SK-N-SH (cell line): ENCODE data around the gene ADM. TPM values are rescaled to one million over a fixed set of nuclear protein-coding genes. Genes with fewer than 3 reads are reported as not detected.
A peak's percentile ranks its signal among the peaks of the same experiment; 100 is the strongest.

ENCODE experiments used
- CTCF ChIA-PET: fragments of 300-600, 350-600 bp; formaldehyde crosslinking; extraction: SDS; loops from one replicate; lab custom pipeline; 2021; lab: Yijun Ruan, JAX
- POLR2A ChIA-PET: fragments of 350-600 bp; sonication (Branson Sonifier 250); formaldehyde crosslinking; extraction: SDS; loops from one replicate; lab custom pipeline; 2020; ENCODE audit warnings: antibody characterized with exemption, inconsistent platforms; lab: Yijun Ruan, JAX
- DNase-seq: peaks from one replicate; pipeline ENCODE4 v3.0.0; 2012
- H2AFZ ChIP-seq: fragments of 200-600 bp; sonication (generic); 2 replicates; pipeline ENCODE4 v1.8.1; 2016; ENCODE audit warnings: antibody characterized with exemption, mild to moderate bottlenecking, low read depth
- H3F3A ChIP-seq: fragments of 200-600 bp; sonication (generic); replicated peaks from 2 replicates; pipeline ENCODE3; 2016; ENCODE audit warnings: antibody characterized with exemption, mild to moderate bottlenecking; ENCODE audit not compliant: insufficient read depth
- H3K27ac ChIP-seq, 2 experiments: fragments of 200-500 bp in 1 of 2; fragments of 200-600 bp in 1 of 2; sonication (Bioruptor generic) in 1 of 2; sonication (generic), shearing (Covaris generic) in 1 of 2; 2 replicates each; pipeline versions ENCODE4 v1.5.1 to v1.6.1; 2014 to 2016; ENCODE audit warnings: low read depth in 2 of 2, inconsistent platforms in 1 of 2, low read length in 1 of 2, mild to moderate bottlenecking in 1 of 2, mixed read lengths in 1 of 2
- H3K27me3 ChIP-seq: fragments of 200-600 bp; sonication (generic), shearing (Covaris generic); 2 replicates; pipeline ENCODE4 v1.6.1; 2016; ENCODE audit warnings: mixed run types; ENCODE audit not compliant: insufficient read depth
- H3K36me3 ChIP-seq, 2 experiments: fragments of 200-500 bp in 1 of 2; fragments of 200-600 bp in 1 of 2; sonication (Bioruptor generic) in 1 of 2; sonication (generic) in 1 of 2; replicated peaks in 1 of 2; 2 replicates each; pipeline versions ENCODE3 to v1.5.1; 2014 to 2016; ENCODE audit warnings: low read length in 1 of 2, mild to moderate bottlenecking in 1 of 2; ENCODE audit not compliant: insufficient read depth in 2 of 2, control insufficient read depth in 1 of 2
- H3K4me1 ChIP-seq, 2 experiments: fragments of 200-500 bp in 1 of 2; fragments of 200-600 bp in 1 of 2; sonication (Bioruptor generic) in 1 of 2; sonication (generic), shearing (Covaris generic) in 1 of 2; 2 replicates each; pipeline versions ENCODE4 v1.5.1 to v1.6.1; 2014 to 2016; ENCODE audit warnings: low read depth in 1 of 2, low read length in 1 of 2, mixed run types in 1 of 2; ENCODE audit not compliant: insufficient read depth in 2 of 2, control insufficient read depth in 1 of 2
- H3K4me2 ChIP-seq: fragments of 200-600 bp; sonication (generic), shearing (Covaris generic); 2 replicates; pipeline ENCODE4 v1.6.1; 2017; ENCODE audit warnings: mixed run types
- H3K4me3 ChIP-seq, 2 experiments: fragments of 200-500 bp in 1 of 2; fragments of 200-600 bp in 1 of 2; sonication (Bioruptor generic) in 1 of 2; sonication (generic), shearing (Covaris generic) in 1 of 2; 2 replicates each; pipeline versions ENCODE4 v1.5.1 to v1.8.1; 2014 to 2016; ENCODE audit warnings: low read depth in 2 of 2, inconsistent platforms in 1 of 2, low read length in 1 of 2, mild to moderate bottlenecking in 1 of 2, mixed read lengths in 1 of 2, moderate library complexity in 1 of 2
- H3K79me2 ChIP-seq: fragments of 200-600 bp; sonication (generic); 2 replicates; pipeline ENCODE4 v1.8.1; 2017; ENCODE audit warnings: mild to moderate bottlenecking; ENCODE audit not compliant: insufficient read depth
- H3K9ac ChIP-seq: fragments of 200-600 bp; sonication (generic); 2 replicates; pipeline ENCODE4 v1.6.1; 2017; ENCODE audit warnings: mixed run types
- H3K9me2 ChIP-seq: fragments of 200-600 bp; sonication (generic); 2 replicates; pipeline ENCODE4 v1.6.1; 2017; ENCODE audit warnings: mixed run types
- H3K9me3 ChIP-seq: fragments of 200-600 bp; sonication (generic); 2 replicates; pipeline ENCODE4 v1.6.1; 2017; ENCODE audit warnings: mixed run types, mild to moderate bottlenecking, moderate library complexity
- H4K20me1 ChIP-seq: fragments of 200-600 bp; sonication (generic); 2 replicates; pipeline ENCODE4 v1.6.1; 2017; ENCODE audit warnings: mild to moderate bottlenecking, mixed run types; ENCODE audit not compliant: insufficient read depth
- EP300 ChIP-seq, 2 experiments: IDR thresholded peaks; 2 replicates each; pipeline versions ENCODE4 v1.4.0 to v1.6.1; 2012; ENCODE audit warnings: borderline replicate concordance in 1 of 2, low read depth in 1 of 2, low read length in 1 of 2
- EZH2phosphoT487 ChIP-seq: fragments of 200-600 bp; sonication (generic); IDR thresholded peaks from 2 replicates; pipeline ENCODE4 v1.6.1; 2017; ENCODE audit warnings: low read depth, mixed run types, mild to moderate bottlenecking, antibody characterized with exemption, moderate library complexity, borderline replicate concordance
- FOXJ3 ChIP-seq: sonication (generic); formaldehyde crosslinking; IDR thresholded peaks from 2 replicates; pipeline ENCODE4 v1.5.1; 2020; ENCODE audit warnings: mild to moderate bottlenecking, missing genetic modification reagents
- GABPA ChIP-seq: IDR thresholded peaks from 2 replicates; pipeline ENCODE4 v1.4.0; 2012; ENCODE audit warnings: low read depth, mild to moderate bottlenecking
- GATA2 ChIP-seq: sonication (generic); formaldehyde crosslinking; IDR thresholded peaks from 2 replicates; pipeline ENCODE4 v1.5.0; 2020; ENCODE audit warnings: mild to moderate bottlenecking, missing genetic modification reagents
- IRF3 ChIP-seq: fragments of 150-350 bp; IDR thresholded peaks from 2 replicates; pipeline ENCODE4 v1.6.1; 2016; ENCODE audit warnings: mild to moderate bottlenecking, low read depth, low read length
- JUND ChIP-seq: IDR thresholded peaks from 2 replicates; pipeline ENCODE4 v1.4.0; 2012
- MAX ChIP-seq: IDR thresholded peaks from 2 replicates; pipeline ENCODE4 v1.4.0; 2012; ENCODE audit warnings: low read depth
- MEF2A ChIP-seq: IDR thresholded peaks from 2 replicates; pipeline ENCODE4 v1.4.0; 2012; ENCODE audit warnings: low read depth, borderline replicate concordance
- NFIC ChIP-seq: IDR thresholded peaks from 2 replicates; pipeline ENCODE4 v1.4.0; 2012; ENCODE audit warnings: borderline replicate concordance
- NRF1 ChIP-seq: IDR thresholded peaks from 2 replicates; pipeline ENCODE4 v1.6.1; 2012; ENCODE audit warnings: low read depth, mild to moderate bottlenecking, low read length
- PBX3 ChIP-seq: IDR thresholded peaks from 2 replicates; pipeline ENCODE4; 2012
- POLR2AphosphoS5 ChIP-seq: IDR thresholded peaks from 2 replicates; pipeline ENCODE4 v1.6.1; 2012; ENCODE audit warnings: low read depth, low read length
- RCOR1 ChIP-seq: fragments of 150-350 bp; IDR thresholded peaks from 2 replicates; pipeline ENCODE4 v1.6.1; 2017; ENCODE audit warnings: antibody characterized with exemption, low read length
- REST ChIP-seq: IDR thresholded peaks from 2 replicates; pipeline ENCODE4 v1.6.1; 2012; ENCODE audit warnings: mild to moderate bottlenecking, low read depth, low read length, moderate library complexity
- RFX5 ChIP-seq: IDR thresholded peaks from 2 replicates; pipeline ENCODE4 v1.6.1; 2012; ENCODE audit warnings: mild to moderate bottlenecking, improper control_type of control experiment, low read length
- SIN3A ChIP-seq: IDR thresholded peaks from 2 replicates; pipeline ENCODE4 v1.6.1; 2012; ENCODE audit warnings: low read depth, mild to moderate bottlenecking, low read length, moderate library complexity, borderline replicate concordance
- SMC3 ChIP-seq: IDR thresholded peaks from 2 replicates; pipeline ENCODE4 v1.6.1; 2012; ENCODE audit warnings: low read depth, low read length, improper control_type of control experiment
- TAF1 ChIP-seq: IDR thresholded peaks from 2 replicates; pipeline ENCODE4 v1.6.1; 2012; ENCODE audit warnings: low read depth, mild to moderate bottlenecking, low read length, moderate library complexity, borderline replicate concordance
- TCF12 ChIP-seq: IDR thresholded peaks from 2 replicates; pipeline ENCODE4 v1.4.0; 2012
- TEAD4 ChIP-seq: IDR thresholded peaks from 2 replicates; pipeline ENCODE4 v1.4.0; 2012; ENCODE audit warnings: mild to moderate bottlenecking, borderline replicate concordance; ENCODE audit not compliant: insufficient read depth
- USF2 ChIP-seq: fragments of 150-350 bp; IDR thresholded peaks from 2 replicates; pipeline ENCODE4 v1.6.1; 2017; ENCODE audit warnings: antibody characterized with exemption, low read length, low read depth, borderline replicate concordance
- YY1 ChIP-seq: IDR thresholded peaks from 2 replicates; pipeline ENCODE4 v1.4.0; 2012; ENCODE audit warnings: low read depth, mild to moderate bottlenecking
- ZBTB33 ChIP-seq: IDR thresholded peaks from 2 replicates; pipeline ENCODE4 v1.4.0; 2012; ENCODE audit warnings: low read depth, borderline replicate concordance
- WGBS: methylation state at CpG from one replicate; pipeline ENCODE4 v1.1.6; 2017; ENCODE audit warnings: low lambda C conversion rate; 5-methylcytosine and 5-hydroxymethylcytosine counted together
- polyA plus RNA-seq, 3 experiments: library from polyadenylated mRNA; depleted of rRNA; stranded (reverse); fragments of >200 nt; gene quantifications; 2 replicates each; pipeline ENCODE4 v1.2.3, GENCODE V29; 2012

ADM gene
- polyA plus RNA-seq, 1 of the 3 experiments (the other 2 are of a cell fraction): 50.6 TPM

- Histone ChIP-seq H2AFZ (0 out of 2 replicates have a peak overlapping the region, but pooled peaks have one; percentile 26), H3K9ac (peak overlapping the region; percentile 42; the same call in 1 of the 2 replicates), H4K20me1 (no peaks in the 10 kb centered on the region), H3K79me2 (no peaks in the 10 kb centered on the region), H3K4me2 (peak overlapping the region; percentile 30; the same call in 1 of the 2 replicates), H3K4me1 (peaks cover 4 to 45% of the 10 kb centered on the region in 2 experiments), H3K36me3 (no peaks in the 10 kb centered on the region), H3F3A (peaks cover 48% of the 10 kb centered on the region), H3K27ac (peak overlapping the region in 1 of 2 experiments; percentile 81; a peak in 2 of 4 replicates), H3K27me3 (no peaks in the 10 kb centered on the region), H3K4me3 (no peak overlapping the region), H3K9me2 (no peaks in the 10 kb centered on the region), H3K9me3 (no peaks in the 10 kb centered on the region)
- DNase-seq: no peak
- WGBS: 28% methylated on average over 3 of the region's 3 CpGs
- ChIA-PET POLR2A (no interaction called here), CTCF (interaction anchor here (0.8 to 2.8 kb wide), 6 partner anchors 21 to 822 kb away, joined by 3 to 6 read pairs (median 3); partner anchors contain the start of gene ADM)
- TF ChIP-seq RCOR1: no peak
- no peak for TF ChIP-seq TAF1
- TF ChIP-seq ZBTB33: no peak
- TF ChIP-seq TEAD4: no peak
- peak in 1 of 2 experiments; percentile 34; a peak in 1 of 4 replicates for TF ChIP-seq EP300 (IDR thresholded peaks at IDR 0.05; ENCODE audit: borderline replicate concordance in 1 of 2, low read depth in 1 of 2, low read length in 1 of 2)
- TF ChIP-seq POLR2AphosphoS5: no peak
- no peak for TF ChIP-seq SMC3
- TF ChIP-seq RFX5: no peak
- TF ChIP-seq MEF2A: no peak
- no peak for TF ChIP-seq YY1
- peak; percentile 39; the same call in 1 of the 2 replicates for TF ChIP-seq TCF12
- 0 out of 2 replicates have a peak, but pooled peaks have one; percentile 21 for TF ChIP-seq JUND
- no peak for TF ChIP-seq REST
- no peak for TF ChIP-seq NFIC
- no peak for TF ChIP-seq GATA2 (CRISPR knock-in tag)
- peak; percentile 73 for TF ChIP-seq PBX3
- no peak for TF ChIP-seq USF2
- TF ChIP-seq NRF1: no peak
- no peak for TF ChIP-seq GABPA
- TF ChIP-seq EZH2phosphoT487: no peak
- no peak for TF ChIP-seq FOXJ3 (CRISPR knock-in tag)
- TF ChIP-seq MAX: no peak
- TF ChIP-seq SIN3A: no peak
- no peak for TF ChIP-seq IRF3
Observed at GRCh38 chr11:10328314-10329098, 23.6 kb downstream of the ADM start.
